HEK293T (cell line): ENCODE results near the gene CCDC24.

Experiments used
- CTBP1 ChIP-seq: fragments of 450-650 bp; IDR thresholded peaks from 2 replicates; pipeline ENCODE4 v1.6.1; 2016; ENCODE audit warnings: borderline replicate concordance
- ELF4 ChIP-seq: fragments of 450-650 bp; IDR thresholded peaks from 2 replicates; pipeline ENCODE4 v1.6.1; 2017; ENCODE audit warnings: antibody characterized with exemption
- FOXA1 ChIP-seq: fragments of 450-650 bp; IDR thresholded peaks from 2 replicates; pipeline ENCODE4 v1.6.1; 2016; ENCODE audit warnings: mild to moderate bottlenecking
- HDGF ChIP-seq: fragments of 450-650 bp; IDR thresholded peaks from 2 replicates; pipeline ENCODE4 v1.6.1; 2017; ENCODE audit warnings: antibody characterized with exemption, borderline replicate concordance
- L3MBTL2 ChIP-seq: fragments of 450-650 bp; conservative IDR thresholded peaks from 2 replicates; pipeline ENCODE4 v1.6.1; 2016; ENCODE audit warnings: mild to moderate bottlenecking
- NFRKB ChIP-seq: fragments of 450-650 bp; IDR thresholded peaks from 2 replicates; pipeline ENCODE4 v1.6.1; 2016; ENCODE audit warnings: mild to moderate bottlenecking, moderate library complexity
- PKNOX1 ChIP-seq: fragments of 450-650 bp; IDR thresholded peaks from 2 replicates; pipeline ENCODE4 v1.6.1; 2016
- SP1 ChIP-seq: fragments of 450-650 bp; IDR thresholded peaks from 2 replicates; pipeline ENCODE4 v1.6.1; 2017
- SUZ12 ChIP-seq: fragments of 450-650 bp; IDR thresholded peaks from 2 replicates; pipeline ENCODE4 v1.6.1; 2016; ENCODE audit warnings: mild to moderate bottlenecking
- ZNF384 ChIP-seq: fragments of 450-650 bp; IDR thresholded peaks from 2 replicates; pipeline ENCODE4 v1.6.1; 2016

DNA sequence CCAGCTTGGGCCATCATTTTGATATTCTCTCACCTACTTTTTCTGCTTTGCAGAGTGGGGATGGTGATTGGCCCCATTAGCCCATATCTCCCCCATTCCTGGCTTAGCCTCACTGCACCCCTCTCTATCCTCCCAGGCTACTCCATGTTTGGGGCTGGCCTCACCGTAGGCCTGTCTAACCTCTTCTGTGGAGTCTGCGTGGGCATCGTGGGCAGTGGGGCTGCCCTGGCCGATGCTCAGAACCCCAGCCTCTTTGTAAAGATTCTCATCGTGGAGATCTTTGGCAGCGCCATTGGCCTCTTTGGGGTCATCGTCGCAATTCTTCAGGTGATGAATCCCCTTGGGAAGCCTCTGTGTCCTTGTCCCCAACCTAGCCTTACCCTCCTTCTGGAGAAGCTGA, 14.5 kb upstream of the CCDC24 start:
- no peak for TF ChIP-seq ELF4
- no peak for TF ChIP-seq PKNOX1
- TF ChIP-seq NFRKB: no peak
- TF ChIP-seq SUZ12: no peak
- no peak for TF ChIP-seq CTBP1
- no peak for TF ChIP-seq SP1
- TF ChIP-seq ZNF384: no peak
- no peak for TF ChIP-seq FOXA1
- TF ChIP-seq HDGF: no peak
- no peak for TF ChIP-seq L3MBTL2
